Stomach smooth muscle (tissue), 2 donors: ENCODE data around the gene PPL.
"Not testable (repeated sequence)": the region's sequence is repeated elsewhere in the genome, so short reads cannot be mapped to it uniquely, and the experiment has no call there.

Source experiments
- H3K27ac ChIP-seq: one replicate; pipeline ENCODE4 v1.7.0; 2013; ENCODE audit warnings: mild to moderate bottlenecking, low read length, inconsistent platforms
- H3K27me3 ChIP-seq, 2 donors: one replicate each; pipeline ENCODE4 v1.7.0; 2013; ENCODE audit warnings: low read length in 2 of 2; ENCODE audit not compliant: insufficient read depth in 2 of 2, control insufficient read depth in 1 of 2
- H3K36me3 ChIP-seq, 2 donors: one replicate each; pipeline ENCODE4 v1.7.0; 2013; ENCODE audit warnings: low read length in 2 of 2; ENCODE audit not compliant: control insufficient read depth in 2 of 2, insufficient read depth in 2 of 2
- H3K4me1 ChIP-seq: one replicate; pipeline ENCODE4 v1.7.0; 2013; ENCODE audit warnings: low read length; ENCODE audit not compliant: control insufficient read depth, insufficient read depth
- H3K4me3 ChIP-seq, 2 donors: one replicate each; pipeline ENCODE4 v1.7.0; 2013; ENCODE audit warnings: low read length in 2 of 2
- H3K9ac ChIP-seq, 2 donors: one replicate each; pipeline ENCODE4 v1.7.0; 2013; ENCODE audit warnings: low read length in 2 of 2, mild to moderate bottlenecking in 1 of 2
- H3K9me3 ChIP-seq, 2 donors: one replicate each; pipeline ENCODE4 v1.7.0; 2013; ENCODE audit warnings: low read length in 2 of 2; ENCODE audit not compliant: control insufficient read depth in 2 of 2
- donor health status: healthy.
- donor health status: Pancreatic carcinoma.

PPL gene

DNA sequence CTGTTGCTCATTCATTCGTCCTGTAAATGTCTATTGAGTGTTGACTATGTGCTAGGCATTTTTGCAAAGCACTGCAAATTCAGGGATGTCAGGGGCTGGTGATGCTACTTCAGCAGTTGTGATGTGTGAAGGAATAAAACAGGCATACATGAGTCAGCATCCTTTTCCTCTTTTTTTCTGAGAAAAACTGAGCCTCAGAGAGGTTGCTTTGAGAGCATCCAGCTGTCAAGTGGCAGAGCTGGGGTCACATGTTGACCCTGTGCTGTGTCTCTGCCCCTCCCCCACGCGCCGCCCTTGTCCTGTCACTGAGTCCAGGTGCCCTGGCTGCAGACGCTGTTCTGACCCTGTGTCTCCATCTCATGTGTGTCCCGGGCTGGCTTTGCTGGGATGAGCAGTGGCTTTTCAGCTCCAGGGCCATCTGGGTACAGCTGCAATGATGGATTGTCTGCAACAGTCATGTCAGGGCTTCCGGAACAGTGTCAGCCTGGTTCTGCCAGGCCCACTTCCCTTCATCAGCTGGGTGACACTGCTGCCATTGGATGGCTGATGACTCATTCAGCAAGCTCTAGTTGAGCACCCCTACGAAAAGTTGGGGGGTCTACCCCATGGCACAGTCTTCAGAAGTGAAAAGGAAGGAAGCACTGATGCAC is 36.1 kb upstream of the PPL start:
- no peaks in the 10 kb centered on the region for H3K4me1 ChIP-seq
- H3K4me3 ChIP-seq, result no peak overlapping the region
- no peaks in the 10 kb centered on the region for H3K36me3 ChIP-seq
- H3K27me3 ChIP-seq, result peaks cover 0 to 3% of the 10 kb centered on the region in 2 donors
- no peak overlapping the region for H3K9ac ChIP-seq
- H3K27ac ChIP-seq, result no peak overlapping the region
- peaks cover 4 to 6% of the 10 kb centered on the region in 2 donors for H3K9me3 ChIP-seq

DNA sequence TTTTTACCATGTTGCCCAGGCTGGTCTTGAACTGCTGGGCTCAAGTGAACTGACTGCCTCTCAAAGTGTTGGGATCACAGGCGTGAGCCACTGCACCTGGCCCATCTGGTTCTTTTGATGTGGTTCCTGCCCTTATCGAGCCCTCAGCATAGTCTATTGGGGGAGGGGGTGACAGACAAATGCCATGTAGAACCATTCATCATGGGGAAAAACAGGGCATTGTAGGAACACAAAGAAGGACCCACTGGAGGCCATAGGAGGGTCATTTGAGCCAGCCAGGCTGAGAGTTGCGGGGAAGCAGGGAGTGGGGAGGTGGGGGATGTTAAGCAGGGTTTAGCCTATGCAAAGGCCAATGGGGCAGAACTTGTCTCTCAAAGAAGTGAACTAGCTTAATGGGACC is 33.1 kb upstream of the PPL start:
- Histone ChIP-seq H3K9ac (no peak overlapping the region), H3K27ac (no peak overlapping the region), H3K27me3 (peaks cover 0 to 3% of the 10 kb centered on the region in 2 donors), H3K9me3 (no peaks in the 10 kb centered on the region), H3K4me3 (no peak overlapping the region), H3K36me3 (no peaks in the 10 kb centered on the region), H3K4me1 (no peaks in the 10 kb centered on the region)

DNA sequence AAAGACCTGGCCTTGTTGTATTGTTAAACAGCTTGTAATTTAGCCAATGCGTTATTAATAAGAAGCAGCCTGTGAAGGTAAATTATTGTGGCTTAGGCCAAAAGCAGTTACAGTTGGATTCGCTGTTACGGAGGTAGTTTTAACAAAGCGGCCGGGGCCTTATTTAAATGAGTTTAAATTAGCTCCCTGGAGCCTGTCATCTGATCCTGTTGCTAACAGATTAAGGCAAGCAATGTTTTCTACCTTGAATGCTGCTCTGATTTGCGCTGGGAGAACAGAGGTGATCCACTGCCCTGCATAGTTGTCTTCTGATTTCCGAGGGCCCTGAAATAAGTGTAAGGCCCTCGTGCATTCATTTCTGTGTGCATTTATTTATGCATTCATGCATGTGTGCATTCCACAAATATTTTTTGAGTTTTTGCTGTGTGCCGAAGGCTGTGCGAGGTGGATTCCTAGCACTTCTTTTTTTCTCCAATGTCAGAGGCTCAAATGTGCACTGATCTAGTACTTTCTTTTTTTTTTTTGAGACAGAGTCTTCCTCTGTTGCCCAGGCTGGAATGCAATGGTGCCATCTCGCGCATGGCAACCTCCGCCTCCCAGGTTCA is 32.0 kb upstream of the PPL start:
- Histone ChIP-seq H3K27me3 (peaks cover 0 to 3% of the 10 kb centered on the region in 2 donors), H3K36me3 (no peaks in the 10 kb centered on the region), H3K4me1 (no peaks in the 10 kb centered on the region), H3K9me3 (no peaks in the 10 kb centered on the region), H3K4me3 (no peak overlapping the region), H3K27ac (no peak overlapping the region), H3K9ac (no peak overlapping the region)

DNA sequence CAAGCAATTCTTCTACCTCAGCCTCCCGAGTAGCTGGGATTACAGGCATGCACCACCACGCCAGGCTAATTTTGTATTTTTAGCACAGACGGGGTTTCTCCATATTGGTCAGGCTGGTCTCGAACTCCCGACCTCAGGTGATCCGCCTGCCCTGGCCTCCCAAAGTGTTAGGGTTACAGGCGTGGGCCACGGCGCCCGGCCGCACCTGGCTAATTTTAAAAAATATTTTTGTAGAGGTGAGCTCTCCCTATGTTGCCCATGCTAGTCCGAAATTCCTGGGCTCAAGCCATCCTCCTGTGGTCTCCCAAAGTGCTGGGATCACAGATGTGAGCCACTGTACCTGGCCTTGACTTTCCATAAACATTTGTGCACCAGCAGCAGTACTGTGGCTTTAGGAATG is 31.3 kb upstream of the PPL start:
- not testable (repeated sequence) for H3K27ac ChIP-seq, H3K9ac ChIP-seq, H3K4me3 ChIP-seq, H3K36me3 ChIP-seq, H3K9me3 ChIP-seq, H3K4me1 ChIP-seq, H3K27me3 ChIP-seq

DNA sequence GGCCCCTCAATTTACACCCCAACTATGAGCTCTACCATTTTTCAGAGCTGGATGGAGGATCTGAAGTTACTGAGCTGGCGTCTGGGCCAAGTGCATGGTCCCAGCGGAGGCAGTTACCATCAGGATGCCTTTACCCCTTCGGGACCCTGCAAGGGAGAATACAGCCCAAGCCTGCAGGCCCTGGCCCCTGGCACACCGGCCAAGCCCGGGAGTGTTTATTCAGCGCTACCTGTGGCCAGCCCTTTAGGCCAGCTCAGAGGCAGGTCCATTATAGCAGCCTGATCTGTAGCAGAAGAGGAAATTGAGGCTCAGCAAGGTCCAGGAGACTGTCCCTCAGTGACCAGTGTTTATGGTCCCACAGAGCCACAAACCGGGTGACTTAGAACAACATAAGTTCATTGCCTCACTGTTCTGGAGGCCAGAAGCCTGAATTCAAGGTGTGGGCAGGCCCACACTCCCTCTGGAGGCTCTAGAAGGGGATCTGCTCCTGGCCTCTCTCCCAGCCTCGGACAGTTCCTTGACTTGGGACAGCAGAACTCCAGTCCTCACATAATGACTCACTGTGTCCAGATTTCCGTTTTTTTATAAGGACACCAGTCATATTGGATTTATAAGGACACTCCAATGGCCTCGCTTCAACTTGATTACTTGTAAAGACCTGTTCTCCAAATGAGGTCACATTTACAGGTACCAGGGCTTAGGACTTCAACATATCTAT is 29.9 kb upstream of the PPL start:
- Histone ChIP-seq H3K27me3 (peaks cover 0 to 3% of the 10 kb centered on the region in 2 donors), H3K36me3 (no peaks in the 10 kb centered on the region), H3K9ac (no peak overlapping the region), H3K9me3 (no peaks in the 10 kb centered on the region), H3K27ac (no peak overlapping the region), H3K4me1 (no peaks in the 10 kb centered on the region), H3K4me3 (no peak overlapping the region)

DNA sequence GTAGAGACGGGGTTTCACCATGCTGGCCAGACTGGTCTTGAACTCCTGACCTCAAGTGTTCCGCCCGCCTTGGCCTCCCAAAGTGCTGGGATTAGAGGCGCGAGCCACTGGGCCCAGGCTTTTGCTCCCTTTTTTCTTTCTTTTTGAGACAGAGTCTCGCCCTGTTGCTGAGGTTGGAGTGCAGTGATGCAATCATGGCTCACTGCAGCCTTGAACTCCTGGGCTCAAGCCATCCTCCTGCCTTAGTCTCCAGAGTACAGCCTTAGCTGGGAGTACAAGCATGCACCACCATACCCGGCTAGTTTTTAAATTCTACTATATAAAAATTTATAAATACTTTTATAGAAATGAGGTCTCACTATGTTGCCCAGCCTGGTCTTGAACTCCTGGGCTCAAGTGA is 26.6 kb upstream of the PPL start:
- H3K9me3 ChIP-seq, H3K27ac ChIP-seq, H3K36me3 ChIP-seq, H3K27me3 ChIP-seq, H3K4me1 ChIP-seq, H3K4me3 ChIP-seq, H3K9ac ChIP-seq: not testable (repeated sequence)

DNA sequence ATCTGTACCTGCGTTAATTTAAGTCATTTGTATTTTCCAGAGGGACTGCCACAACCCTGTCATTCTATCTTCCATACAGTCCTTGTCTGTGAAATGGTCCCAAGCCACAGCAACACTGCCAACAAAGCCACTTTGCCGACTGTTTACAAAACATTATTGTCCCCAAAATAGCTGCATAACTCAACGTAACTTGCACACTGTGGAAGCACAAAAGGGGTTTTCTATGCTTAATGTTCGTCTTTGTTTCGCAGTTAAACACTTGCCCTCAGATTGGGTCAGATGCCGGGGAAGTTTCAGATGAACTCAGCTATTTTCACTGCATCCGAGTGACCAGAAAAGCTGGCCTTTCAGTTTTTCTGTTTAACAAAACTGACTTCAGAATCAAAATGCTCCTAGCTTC is 25.8 kb upstream of the PPL start:
- Histone ChIP-seq H3K9ac (no peak overlapping the region), H3K27ac (no peak overlapping the region)

DNA sequence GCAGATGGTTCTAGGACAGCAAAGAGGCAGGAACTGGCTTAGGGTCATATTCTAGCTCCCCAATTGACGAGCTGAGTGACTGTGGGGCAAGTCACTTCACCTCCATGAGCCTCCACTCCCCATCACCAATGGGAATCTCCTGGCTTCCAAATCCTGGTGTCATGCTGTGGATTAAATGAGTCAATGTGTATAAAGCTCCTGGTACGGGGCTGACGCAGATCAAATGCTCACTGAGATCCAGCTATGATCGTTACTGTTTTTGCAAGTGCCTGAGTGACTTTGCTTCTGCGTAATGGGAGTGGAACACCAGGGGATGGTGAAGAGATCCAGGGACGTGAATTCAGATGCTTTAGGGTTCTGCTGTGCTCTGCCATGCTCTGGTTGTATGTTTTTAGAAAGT is 23.6 kb upstream of the PPL start:
- H3K4me3 ChIP-seq, result no peak overlapping the region
- no peaks in the 10 kb centered on the region for H3K36me3 ChIP-seq
- H3K9ac ChIP-seq, result no peak overlapping the region
- no peaks in the 10 kb centered on the region for H3K9me3 ChIP-seq
- H3K27me3 ChIP-seq, result no peaks in the 10 kb centered on the region
- H3K27ac ChIP-seq, result no peak overlapping the region
- peaks cover 26% of the 10 kb centered on the region for H3K4me1 ChIP-seq

More for the DNA sequence above, 25.8 kb upstream of the PPL start:
- Histone ChIP-seq H3K4me3 (no peak overlapping the region), H3K27me3 (no peaks in the 10 kb centered on the region), H3K4me1 (peaks cover 10% of the 10 kb centered on the region), H3K9me3 (no peaks in the 10 kb centered on the region), H3K36me3 (no peaks in the 10 kb centered on the region)

DNA sequence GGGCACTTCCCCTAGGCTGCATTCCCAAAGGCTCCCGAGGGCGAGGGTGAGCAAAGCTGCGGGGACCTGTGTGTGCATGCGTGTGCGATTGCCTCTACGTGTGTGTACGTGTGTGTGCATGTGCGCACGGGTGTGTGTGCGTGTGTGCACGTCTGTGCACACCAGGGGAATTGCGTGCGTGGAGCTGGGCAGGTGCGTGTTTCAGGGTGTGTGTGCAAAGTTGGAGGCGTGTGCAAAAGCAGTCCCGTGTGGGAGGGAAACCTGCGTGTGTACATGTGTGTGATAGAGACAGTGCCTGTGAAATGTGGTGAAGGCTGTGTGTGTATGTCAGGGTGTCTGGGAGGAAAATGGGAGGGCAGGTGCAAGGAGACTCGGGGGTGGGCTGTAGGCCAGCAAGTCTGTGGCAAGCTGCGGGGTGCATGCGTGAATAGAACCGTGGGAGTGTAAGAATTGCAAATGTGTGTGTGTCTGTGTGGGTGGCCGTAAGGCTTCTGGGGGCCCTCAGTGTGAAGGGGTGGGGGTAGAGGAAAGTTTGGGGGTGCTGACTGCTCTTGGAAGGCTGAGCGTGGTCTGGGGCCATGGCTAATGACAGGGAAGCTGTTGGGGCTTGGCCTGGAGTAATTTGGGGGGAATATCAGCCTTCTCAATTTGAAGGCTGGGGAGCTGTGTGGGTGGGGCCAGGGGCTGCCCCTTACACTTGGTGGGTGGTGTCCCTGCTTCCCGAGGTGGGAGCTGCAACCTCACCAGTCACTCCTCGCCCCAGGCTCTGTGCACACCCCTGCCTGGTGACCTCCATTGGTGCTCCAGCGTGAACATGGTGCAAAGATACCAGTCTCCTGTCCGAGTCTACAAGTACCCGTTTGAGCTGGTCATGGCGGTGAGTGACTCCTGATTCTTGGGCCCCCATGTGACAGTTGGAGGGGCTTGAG is 21.8 kb upstream of the PPL start:
- Histone ChIP-seq H3K4me3 (peak overlapping the region; percentile 76 to 79), H3K4me1 (peaks cover 26% of the 10 kb centered on the region), H3K36me3 (no peaks in the 10 kb centered on the region), H3K9me3 (no peaks in the 10 kb centered on the region), H3K9ac (no peak overlapping the region), H3K27ac (no peak overlapping the region), H3K27me3 (no peaks in the 10 kb centered on the region)

DNA sequence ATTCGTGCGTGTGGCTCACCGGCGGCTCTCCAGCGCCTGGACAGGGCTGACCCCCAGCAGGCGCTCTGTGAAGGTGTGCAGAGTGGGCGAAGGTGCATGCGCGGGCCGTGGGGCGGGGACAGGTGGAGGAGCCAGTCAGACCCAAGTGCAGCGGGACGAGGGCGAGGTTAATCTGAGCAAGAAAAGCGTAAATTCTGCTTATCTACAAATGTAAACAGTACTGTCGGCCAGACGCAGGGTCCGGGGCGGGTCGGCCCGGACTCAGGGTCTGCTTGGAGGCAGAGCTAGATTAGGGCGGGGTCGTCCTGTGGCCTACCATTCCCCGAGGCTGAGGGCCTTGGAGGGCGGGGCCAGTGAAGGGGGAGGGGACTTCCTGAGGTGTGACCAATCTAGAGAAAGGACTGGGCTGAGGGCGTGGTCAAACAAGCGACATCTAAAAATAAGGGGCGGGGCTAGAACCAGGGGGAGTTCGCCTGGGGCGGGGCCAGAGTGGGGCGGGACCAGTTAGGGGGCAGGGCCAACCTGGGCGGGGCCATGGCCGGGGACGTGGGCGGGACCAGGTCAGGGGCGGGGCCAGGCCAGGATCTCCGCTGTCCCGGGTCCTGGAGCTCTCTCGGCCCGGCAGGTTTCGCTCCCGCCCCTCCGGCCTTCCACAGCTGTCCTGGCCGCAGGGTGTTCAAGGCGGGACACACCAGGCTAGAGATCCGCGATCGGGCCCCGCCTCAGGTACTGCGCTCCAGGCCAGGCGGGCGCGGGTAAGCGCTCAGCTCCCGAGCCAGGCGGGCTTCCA is 21.0 kb upstream of the PPL start, which contains the start of gene SEC14L5:
Gene SEC14L5, plus strand, starts transcription at position 611 of the 790 bp plus-strand sequence. CDS start 994 bp downstream, outside the sequence.
- Histone ChIP-seq H3K27me3 (no peaks in the 10 kb centered on the region), H3K9ac (peak within 1 kb of the TSS; percentile 36 to 62), H3K36me3 (no peaks in the 10 kb centered on the region), H3K9me3 (no peaks in the 10 kb centered on the region), H3K4me3 (peak within 1 kb of the TSS; percentile 76 to 79), H3K27ac (peak within 1 kb of the TSS; percentile 31), H3K4me1 (peaks cover 26% of the 10 kb centered on the region)
